Keratinocyte (primary cell): ENCODE results near the gene FGF10.

Experiments used
- CTCF ChIP-seq, 3 experiments: IDR thresholded peaks in 1 of 3; conservative IDR thresholded peaks in 1 of 3; optimal IDR thresholded peaks in 1 of 3; 2 replicates in 2 of 3; 3 replicates in 1 of 3; pipeline versions ENCODE3 to v1.5.1; 2011; ENCODE audit warnings: low read length in 3 of 3, mild to moderate bottlenecking in 3 of 3, moderate library complexity in 2 of 3, control low read depth in 1 of 3, inconsistent platforms in 1 of 3; ENCODE audit not compliant: insufficient read depth in 2 of 3; ENCODE audit errors: extremely low read depth in 1 of 3
- EZH2 ChIP-seq: IDR thresholded peaks from one replicate; pipeline ENCODE4 v1.6.1; 2012; ENCODE audit warnings: inconsistent platforms, mild to moderate bottlenecking, low read length, moderate library complexity

GRCh38 chr5:44257221-44257620, 132.0 kb downstream of the FGF10 start:
- TF ChIP-seq EZH2 = no peak
- TF ChIP-seq CTCF (optimal IDR thresholded peaks at IDR 0.05 in 1 of 3, IDR thresholded peaks at IDR 0.05 in 1 of 3, conservative IDR thresholded peaks at IDR 0.05 in 1 of 3; ENCODE audit: extremely low read depth in 1 of 3, insufficient read depth in 2 of 3, low read length in 3 of 3) = no peak
